Fibroblast of the aortic adventitia (primary cell): ENCODE data around the gene TACR2. TPM values are rescaled to one million over a fixed set of nuclear protein-coding genes. Genes with fewer than 3 reads are reported as not detected.

Experiments used
- DNase-seq: peaks from one replicate; pipeline ENCODE4 v3.0.0-alpha.2; 2010; ENCODE audit warnings: low read depth
- H3K4me3 ChIP-seq: 2 replicates; pipeline ENCODE4 v1.5.1; 2011; ENCODE audit warnings: low read depth, mild to moderate bottlenecking, control low read depth, low read length, moderate library complexity
- total RNA-seq: library from RNA; depleted of rRNA; stranded (reverse); fragments of >200 nt; gene quantifications from 2 replicates; pipeline ENCODE4 v1.2.3, GENCODE V29; 2012; ENCODE audit warnings: low replicate concordance
- TF ChIP-seq, protein P1 (sequence below): IDR thresholded peaks from 2 replicates; pipeline ENCODE4 v1.5.1; 2011; ENCODE audit warnings: mild to moderate bottlenecking, low read length, control low read depth, inconsistent platforms; ENCODE audit not compliant: insufficient read depth

Gene TACR2
- total RNA-seq, 1 donor: 0.18 TPM

DNA sequence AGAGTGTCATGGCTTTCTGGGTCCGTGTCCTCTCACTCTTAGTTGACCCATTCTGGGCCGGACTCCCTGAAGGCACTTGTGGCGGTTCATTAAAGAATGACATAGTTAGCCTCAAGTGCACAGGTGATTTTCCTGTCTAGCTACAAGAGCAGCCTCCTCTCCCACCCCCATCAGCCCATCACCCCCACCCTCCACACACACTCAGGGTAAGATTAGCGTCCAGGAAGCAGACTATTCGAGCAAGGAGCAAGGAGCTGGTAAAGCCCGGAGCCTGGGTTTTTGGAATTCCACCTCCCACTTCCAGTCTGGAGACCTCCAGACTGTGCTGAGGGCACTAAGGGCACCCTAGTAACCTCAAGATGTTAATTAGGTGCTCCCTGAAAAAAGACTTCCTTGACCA lies 39.5 kb downstream of the TACR2 start:
- no peak for DNase-seq
- TF ChIP-seq, protein P1, sequence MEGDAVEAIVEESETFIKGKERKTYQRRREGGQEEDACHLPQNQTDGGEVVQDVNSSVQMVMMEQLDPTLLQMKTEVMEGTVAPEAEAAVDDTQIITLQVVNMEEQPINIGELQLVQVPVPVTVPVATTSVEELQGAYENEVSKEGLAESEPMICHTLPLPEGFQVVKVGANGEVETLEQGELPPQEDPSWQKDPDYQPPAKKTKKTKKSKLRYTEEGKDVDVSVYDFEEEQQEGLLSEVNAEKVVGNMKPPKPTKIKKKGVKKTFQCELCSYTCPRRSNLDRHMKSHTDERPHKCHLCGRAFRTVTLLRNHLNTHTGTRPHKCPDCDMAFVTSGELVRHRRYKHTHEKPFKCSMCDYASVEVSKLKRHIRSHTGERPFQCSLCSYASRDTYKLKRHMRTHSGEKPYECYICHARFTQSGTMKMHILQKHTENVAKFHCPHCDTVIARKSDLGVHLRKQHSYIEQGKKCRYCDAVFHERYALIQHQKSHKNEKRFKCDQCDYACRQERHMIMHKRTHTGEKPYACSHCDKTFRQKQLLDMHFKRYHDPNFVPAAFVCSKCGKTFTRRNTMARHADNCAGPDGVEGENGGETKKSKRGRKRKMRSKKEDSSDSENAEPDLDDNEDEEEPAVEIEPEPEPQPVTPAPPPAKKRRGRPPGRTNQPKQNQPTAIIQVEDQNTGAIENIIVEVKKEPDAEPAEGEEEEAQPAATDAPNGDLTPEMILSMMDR: no peak
- H3K4me3 ChIP-seq: no peak overlapping the region

DNA sequence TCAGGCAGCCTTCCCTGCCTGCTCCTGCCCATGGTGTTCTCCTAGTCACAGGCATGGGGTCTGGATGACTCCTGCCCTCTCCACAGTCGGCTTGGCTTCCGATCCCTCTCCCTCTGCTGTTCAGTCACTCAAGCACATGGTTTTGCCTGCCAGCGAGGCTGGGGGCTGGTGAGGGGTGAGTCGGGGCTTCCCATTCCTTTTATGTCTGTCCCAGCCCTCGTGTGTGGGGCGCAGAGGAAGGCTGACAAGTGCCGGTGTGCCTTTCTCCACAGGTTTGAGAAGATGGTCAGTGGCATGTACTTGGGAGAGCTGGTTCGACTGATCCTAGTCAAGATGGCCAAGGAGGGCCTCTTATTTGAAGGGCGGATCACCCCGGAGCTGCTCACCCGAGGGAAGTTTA lies 40.1 kb downstream of the TACR2 start:
- DNase-seq: no peak
- no peak overlapping the region for H3K4me3 ChIP-seq
- TF ChIP-seq, protein P1: no peak

DNA sequence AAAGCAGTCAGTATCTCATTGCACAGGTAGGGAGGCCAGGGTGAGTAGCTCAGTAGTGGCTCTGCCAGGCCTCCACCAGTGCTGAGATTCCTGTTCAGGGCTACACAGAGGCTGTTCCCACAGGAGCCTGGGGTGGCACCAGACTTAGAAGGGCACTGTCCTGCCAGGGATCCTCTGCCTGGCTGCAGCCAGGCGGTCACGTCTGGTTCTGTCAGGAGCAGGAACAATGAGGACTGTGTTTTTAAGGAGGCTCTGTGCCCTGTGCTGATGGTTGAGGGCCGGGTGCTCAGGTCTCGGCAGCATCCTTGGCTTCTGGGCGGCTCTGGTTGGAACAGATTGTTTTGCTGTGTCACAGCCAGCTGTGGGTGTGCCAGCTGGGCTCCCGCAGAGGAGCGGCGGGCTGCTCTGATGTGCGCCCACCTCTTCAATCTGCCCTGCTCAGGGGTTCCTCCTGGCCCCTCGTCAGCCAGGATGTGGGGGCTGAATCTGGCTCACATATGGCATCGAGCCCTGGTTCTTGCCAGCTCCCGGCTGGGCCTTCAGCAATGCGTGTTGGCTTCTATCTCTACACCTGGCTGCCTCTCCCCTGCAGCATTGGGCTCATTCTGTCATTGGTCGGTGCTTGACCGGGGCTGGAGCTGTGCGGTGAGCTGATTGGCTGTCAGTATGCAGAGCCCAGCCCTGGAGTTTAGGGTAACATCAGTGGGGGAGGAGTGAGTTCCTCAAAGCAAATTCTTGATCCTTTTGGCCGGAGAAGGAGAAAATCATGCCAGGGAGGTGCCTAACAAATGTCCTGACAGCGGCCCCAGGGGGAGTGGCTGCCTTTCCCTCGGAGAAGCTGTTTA lies 41.2 kb downstream of the TACR2 start:
- no peak overlapping the region for H3K4me3 ChIP-seq
- TF ChIP-seq, protein P1: no peak
- peak; percentile 63 for DNase-seq

DNA sequence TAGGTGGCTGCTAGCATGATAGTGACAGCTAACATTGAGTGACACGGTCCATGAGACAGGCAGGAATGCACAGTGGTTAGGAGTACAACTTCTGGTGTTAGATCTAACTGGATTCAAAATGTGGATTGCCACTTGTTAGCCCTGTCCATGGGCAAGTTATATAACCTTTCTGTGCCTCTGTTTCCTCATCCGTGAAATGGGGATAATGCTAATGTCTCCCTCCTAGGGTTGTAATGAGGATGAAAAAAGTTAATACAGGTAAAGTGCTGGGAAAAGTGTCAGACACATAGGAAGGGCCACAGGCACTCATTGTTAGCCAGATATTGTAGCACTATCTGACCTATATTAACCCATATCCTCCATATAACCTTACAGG lies 41.8 kb downstream of the TACR2 start:
- TF ChIP-seq, protein P1: no peak
- DNase-seq: no peak
- H3K4me3 ChIP-seq: no peak overlapping the region

DNA sequence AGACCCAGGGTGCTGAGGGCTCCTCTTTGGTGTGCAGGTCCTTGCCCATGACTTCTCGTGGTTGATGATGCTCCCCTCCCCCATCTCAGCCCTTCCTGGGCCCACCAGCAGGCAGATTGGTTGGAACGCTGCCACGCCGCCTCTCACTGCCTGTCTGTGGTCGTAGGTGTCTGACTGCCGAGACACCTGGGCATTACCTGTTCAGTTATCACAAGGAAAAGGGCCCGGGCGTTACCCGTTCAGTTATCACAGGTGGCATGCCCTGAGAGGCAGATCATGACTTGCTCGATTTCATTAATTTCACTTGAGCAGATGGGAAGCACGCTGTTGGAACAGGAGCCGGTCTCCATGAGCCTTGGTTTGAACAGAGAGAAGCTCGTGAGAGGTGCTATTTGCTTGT lies 42.5 kb downstream of the TACR2 start:
- TF ChIP-seq, protein P1: no peak
- H3K4me3 ChIP-seq: no peak overlapping the region
- DNase-seq: no peak

DNA sequence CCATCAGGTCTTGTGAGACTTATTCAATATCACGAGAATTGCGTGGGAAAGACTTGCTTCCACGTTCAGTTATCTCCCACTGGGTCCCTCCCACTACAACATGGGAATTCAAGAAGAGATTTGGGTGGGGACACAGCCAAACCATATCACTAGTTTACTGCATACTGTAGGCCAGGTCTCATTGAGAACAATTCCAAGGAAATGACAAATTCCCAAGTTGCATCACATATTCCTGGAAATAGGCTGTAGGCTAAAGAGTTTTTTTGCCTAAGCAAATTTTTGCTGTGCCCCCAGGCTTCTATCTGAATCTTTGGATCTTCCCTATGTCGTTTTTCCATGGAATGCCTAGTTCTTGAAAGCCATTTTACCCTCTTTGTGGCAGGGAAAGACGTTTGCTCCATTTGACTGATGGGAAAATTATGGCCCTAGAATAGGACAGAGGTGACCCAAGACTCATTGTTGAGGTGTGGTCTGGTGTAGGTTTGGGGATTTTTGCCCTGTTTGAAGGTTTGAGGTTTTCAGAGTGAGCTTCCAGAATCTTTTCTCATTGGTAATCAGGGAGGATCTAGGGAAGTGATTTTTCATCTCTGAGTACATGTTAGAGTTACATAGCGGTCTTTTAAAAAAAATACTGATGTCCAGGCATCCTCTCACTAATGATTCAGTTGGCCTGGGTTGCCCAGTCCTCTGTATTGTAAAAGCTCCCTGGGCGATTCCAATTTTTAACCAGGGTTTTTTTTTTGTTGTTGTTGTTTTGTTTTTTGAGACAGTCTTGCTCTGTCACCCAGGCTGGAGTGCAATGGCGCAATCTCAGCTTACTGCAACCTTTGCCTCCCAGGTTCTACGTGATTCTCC lies 44.4 kb downstream of the TACR2 start:
- DNase-seq: peak; percentile 97
- no peak overlapping the region for H3K4me3 ChIP-seq
- TF ChIP-seq, protein P1: no peak
